PC-3 (cell line): ENCODE results near the gene MAGI1.

ENCODE experiments used
- EZH2 ChIP-seq: fragments of 300-600 bp; sonication (generic); IDR thresholded peaks from one replicate; pipeline ENCODE4 v1.6.1; 2017; ENCODE audit warnings: antibody characterized with exemption, mild to moderate bottlenecking, low read length; ENCODE audit not compliant: unreplicated experiment
- TF ChIP-seq, protein P1 (sequence below): fragments of 300-600 bp; sonication (generic); conservative IDR thresholded peaks from 2 replicates; pipeline ENCODE4 v1.5.1; 2017; ENCODE audit warnings: antibody characterized with exemption, low read depth, mild to moderate bottlenecking, low read length

DNA sequence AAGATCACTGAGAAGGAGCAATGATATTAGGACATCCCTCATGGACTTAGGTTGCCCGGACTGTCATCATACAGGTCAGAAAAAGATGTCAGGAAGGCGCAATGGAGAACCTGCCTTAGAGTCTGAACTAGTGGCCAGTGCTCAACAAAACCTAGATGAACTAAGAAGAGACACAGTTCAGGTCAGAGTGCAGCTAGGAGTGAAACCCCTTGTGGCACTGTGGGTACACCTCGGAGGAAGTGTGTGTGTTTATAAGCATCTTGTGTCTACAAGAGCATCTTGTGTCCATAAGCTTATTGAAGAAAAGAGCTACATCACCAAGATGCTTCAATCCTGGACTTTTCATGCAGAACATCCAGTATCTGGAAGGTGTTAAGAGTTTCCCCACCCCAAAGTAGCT is 315.7 kb downstream of the MAGI1 start:
- TF ChIP-seq, protein P1, sequence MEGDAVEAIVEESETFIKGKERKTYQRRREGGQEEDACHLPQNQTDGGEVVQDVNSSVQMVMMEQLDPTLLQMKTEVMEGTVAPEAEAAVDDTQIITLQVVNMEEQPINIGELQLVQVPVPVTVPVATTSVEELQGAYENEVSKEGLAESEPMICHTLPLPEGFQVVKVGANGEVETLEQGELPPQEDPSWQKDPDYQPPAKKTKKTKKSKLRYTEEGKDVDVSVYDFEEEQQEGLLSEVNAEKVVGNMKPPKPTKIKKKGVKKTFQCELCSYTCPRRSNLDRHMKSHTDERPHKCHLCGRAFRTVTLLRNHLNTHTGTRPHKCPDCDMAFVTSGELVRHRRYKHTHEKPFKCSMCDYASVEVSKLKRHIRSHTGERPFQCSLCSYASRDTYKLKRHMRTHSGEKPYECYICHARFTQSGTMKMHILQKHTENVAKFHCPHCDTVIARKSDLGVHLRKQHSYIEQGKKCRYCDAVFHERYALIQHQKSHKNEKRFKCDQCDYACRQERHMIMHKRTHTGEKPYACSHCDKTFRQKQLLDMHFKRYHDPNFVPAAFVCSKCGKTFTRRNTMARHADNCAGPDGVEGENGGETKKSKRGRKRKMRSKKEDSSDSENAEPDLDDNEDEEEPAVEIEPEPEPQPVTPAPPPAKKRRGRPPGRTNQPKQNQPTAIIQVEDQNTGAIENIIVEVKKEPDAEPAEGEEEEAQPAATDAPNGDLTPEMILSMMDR: no peak
- TF ChIP-seq EZH2: no peak
